Subcutaneous abdominal adipose tissue (tissue), 5 donors: ENCODE data around the gene RHPN2.
"Not testable (repeated sequence)": the region's sequence is repeated elsewhere in the genome, so short reads cannot be mapped to it uniquely, and the experiment has no call there.

Experiments used
- H3K27ac ChIP-seq: one replicate; pipeline ENCODE4 v1.7.0; 2013; ENCODE audit warnings: low read depth, mild to moderate bottlenecking, inconsistent platforms, low read length, moderate library complexity
- H3K27me3 ChIP-seq, 5 donors: one replicate each; pipeline ENCODE4 v1.7.0; 2013; ENCODE audit warnings: low read length in 5 of 5, inconsistent platforms in 1 of 5; ENCODE audit not compliant: control insufficient read depth in 5 of 5, insufficient read depth in 4 of 5
- H3K36me3 ChIP-seq, 5 donors: one replicate each; pipeline ENCODE4 v1.7.0; 2013; ENCODE audit warnings: low read length in 5 of 5; ENCODE audit not compliant: control insufficient read depth in 5 of 5, insufficient read depth in 5 of 5
- H3K4me1 ChIP-seq, 5 donors: one replicate each; pipeline ENCODE4 v1.7.0; 2013; ENCODE audit warnings: low read length in 5 of 5, mild to moderate bottlenecking in 3 of 5, moderate library complexity in 1 of 5; ENCODE audit not compliant: control insufficient read depth in 5 of 5, insufficient read depth in 5 of 5
- H3K4me3 ChIP-seq, 5 donors: one replicate each; pipeline ENCODE4 v1.7.0; 2013; ENCODE audit warnings: low read length in 5 of 5, low read depth in 1 of 5
- H3K9ac ChIP-seq, 5 donors: one replicate each; pipeline ENCODE4 v1.7.0; 2013; ENCODE audit warnings: low read length in 5 of 5, mild to moderate bottlenecking in 4 of 5, moderate library complexity in 3 of 5
- H3K9me3 ChIP-seq, 5 donors: one replicate each; pipeline ENCODE4 v1.7.0; 2013; ENCODE audit warnings: low read length in 5 of 5; ENCODE audit not compliant: control insufficient read depth in 5 of 5
- donor health status: healthy.
- donor health status: healthy.
- donor health status: healthy.
- donor health status: healthy.
- donor health status: healthy.

The RHPN2 gene

DNA sequence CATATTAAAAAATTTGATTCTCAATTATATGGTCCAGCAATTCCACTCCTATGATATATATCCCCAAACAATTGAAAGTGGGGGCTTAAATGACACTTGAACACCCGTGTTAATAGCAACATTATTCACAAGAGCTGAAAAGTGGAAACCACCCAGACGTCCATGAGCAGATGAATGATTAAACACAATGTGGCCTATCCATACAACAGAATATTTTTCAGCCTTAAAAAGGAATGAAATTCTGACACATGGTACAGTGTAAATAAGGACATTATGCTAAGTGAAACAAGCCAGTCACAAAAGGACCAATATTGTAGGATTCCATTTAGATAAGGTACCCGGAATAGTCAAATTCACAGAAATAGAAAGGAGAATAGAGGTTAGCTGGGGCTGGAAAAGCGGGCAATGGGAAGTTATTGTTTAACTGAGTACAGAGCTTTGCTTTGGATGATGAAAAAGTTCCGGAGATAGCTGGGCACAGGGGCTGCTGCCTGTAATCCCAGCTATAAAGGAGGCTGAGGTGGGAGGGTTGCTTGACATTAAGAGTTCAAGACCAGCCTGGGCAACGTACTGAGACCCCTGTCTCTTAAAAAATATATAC lies 61.2 kb downstream of the RHPN2 start:
- not testable (repeated sequence) for H3K27ac ChIP-seq, H3K27me3 ChIP-seq, H3K9ac ChIP-seq, H3K9me3 ChIP-seq, H3K4me1 ChIP-seq, H3K36me3 ChIP-seq, H3K4me3 ChIP-seq

DNA sequence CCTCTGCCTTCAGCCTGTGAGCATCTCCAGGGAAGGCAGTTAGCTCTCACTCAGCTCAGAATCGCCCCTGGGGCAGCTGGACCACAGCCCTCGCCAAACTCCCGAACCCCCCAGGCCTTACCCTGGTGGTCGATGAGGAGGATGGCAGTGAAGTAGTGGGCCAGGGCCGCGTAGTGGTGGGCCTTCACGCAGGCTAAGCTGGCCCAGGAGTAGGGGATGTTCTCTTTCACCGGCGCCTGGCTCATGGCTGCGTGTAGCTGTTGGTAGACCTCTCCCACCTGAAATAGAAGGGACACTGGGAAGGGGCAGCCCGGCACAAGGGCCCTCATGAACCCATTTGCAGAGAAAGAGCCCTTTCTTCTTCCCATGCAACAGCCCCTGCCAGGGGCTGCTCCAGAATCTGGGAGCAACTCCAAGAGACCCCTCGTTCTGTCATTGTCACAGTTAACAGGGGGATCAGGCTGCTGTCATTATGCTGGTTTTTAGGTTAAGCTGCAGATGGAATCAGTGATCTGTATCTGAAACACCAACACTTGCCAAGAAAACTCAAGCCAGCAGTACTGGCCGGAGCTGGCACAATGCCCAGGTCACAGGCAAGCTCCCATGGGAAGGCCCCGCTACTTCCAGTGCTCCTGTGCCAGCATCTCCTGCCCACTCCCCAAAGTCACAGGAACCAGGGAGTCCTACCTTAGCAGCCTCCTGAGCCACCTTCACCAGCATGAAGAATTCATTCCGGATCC lies 62.4 kb downstream of the RHPN2 start:
- not testable (repeated sequence) for H3K9me3 ChIP-seq, H3K36me3 ChIP-seq, H3K4me3 ChIP-seq, H3K9ac ChIP-seq, H3K27ac ChIP-seq, H3K4me1 ChIP-seq, H3K27me3 ChIP-seq

DNA sequence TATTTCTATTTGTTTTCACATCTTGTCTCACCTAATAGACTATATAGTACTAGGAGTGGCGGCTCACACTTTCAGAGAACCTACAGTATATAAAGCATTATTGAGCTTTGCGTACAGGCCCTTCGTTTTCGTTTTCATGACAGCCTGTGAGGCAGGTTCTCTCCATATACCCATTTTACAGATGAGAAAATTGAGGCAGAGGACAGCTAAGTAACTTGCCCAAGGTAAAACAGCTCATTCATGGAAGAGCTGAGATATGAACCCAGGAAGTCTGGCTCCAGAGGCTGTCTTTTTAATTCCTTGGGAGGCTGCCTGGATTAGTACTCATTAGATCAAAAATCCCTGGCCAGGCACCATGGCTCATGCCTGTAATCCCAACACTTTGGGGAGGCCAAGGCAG lies 63.8 kb downstream of the RHPN2 start:
- no peaks in the 10 kb centered on the region for H3K9me3 ChIP-seq

DNA sequence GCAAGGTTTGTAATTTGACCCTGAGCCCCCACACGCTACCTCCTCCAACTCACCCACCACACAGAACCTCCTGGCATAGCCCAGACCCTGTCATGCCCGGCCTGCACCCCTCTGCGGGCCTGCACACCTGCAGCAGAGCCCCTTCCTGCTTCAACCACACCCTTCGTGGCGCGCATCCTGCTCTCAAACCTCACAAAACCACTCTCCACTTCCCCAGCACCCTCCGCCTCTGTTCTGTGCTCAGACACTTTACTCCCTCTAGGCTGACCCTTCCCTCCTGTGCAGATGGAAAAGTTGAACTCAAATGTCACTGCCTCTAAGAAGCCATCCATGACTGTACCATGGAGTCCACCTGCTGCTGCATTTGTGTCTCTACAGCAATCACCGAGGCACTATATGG lies 64.2 kb downstream of the RHPN2 start:
- no peaks in the 10 kb centered on the region for H3K36me3 ChIP-seq
- no peaks in the 10 kb centered on the region for H3K4me1 ChIP-seq
- no peaks in the 10 kb centered on the region for H3K9me3 ChIP-seq
- no peaks in the 10 kb centered on the region for H3K27me3 ChIP-seq
- H3K9ac ChIP-seq = no peak overlapping the region
- H3K4me3 ChIP-seq = no peak overlapping the region
- H3K27ac ChIP-seq = no peak overlapping the region

More for the DNA sequence above, 63.8 kb downstream of the RHPN2 start:
- Histone ChIP-seq H3K9ac (no peak overlapping the region), H3K36me3 (no peaks in the 10 kb centered on the region), H3K27me3 (no peaks in the 10 kb centered on the region), H3K4me1 (no peaks in the 10 kb centered on the region), H3K27ac (no peak overlapping the region), H3K4me3 (no peak overlapping the region)

DNA sequence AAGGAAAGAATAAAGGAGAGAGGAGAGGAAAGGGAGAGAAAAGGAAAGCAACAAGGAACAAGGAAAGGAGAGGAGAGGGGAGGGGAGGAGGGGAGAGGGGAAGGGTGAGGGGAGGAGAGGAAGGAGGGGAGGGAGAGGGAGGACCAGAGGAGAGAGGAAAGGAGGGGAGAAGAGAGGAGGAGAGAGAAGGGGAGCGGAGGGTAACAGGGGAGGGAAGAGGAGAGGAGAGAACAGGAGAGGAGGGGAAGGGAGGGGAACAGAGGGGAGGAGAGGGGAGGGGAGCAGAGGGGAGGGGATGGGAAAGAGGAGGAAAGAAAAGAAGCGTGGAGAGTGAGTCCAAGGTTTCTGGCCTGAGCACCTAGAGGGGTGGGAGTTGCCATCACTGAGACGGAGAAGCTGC lies 66.0 kb downstream of the RHPN2 start:
- H3K4me3 ChIP-seq = no peak overlapping the region
- no peaks in the 10 kb centered on the region for H3K4me1 ChIP-seq
- no peak overlapping the region for H3K9ac ChIP-seq
- H3K36me3 ChIP-seq = no peaks in the 10 kb centered on the region
- no peaks in the 10 kb centered on the region for H3K27me3 ChIP-seq
- H3K27ac ChIP-seq = no peak overlapping the region
- no peaks in the 10 kb centered on the region for H3K9me3 ChIP-seq

DNA sequence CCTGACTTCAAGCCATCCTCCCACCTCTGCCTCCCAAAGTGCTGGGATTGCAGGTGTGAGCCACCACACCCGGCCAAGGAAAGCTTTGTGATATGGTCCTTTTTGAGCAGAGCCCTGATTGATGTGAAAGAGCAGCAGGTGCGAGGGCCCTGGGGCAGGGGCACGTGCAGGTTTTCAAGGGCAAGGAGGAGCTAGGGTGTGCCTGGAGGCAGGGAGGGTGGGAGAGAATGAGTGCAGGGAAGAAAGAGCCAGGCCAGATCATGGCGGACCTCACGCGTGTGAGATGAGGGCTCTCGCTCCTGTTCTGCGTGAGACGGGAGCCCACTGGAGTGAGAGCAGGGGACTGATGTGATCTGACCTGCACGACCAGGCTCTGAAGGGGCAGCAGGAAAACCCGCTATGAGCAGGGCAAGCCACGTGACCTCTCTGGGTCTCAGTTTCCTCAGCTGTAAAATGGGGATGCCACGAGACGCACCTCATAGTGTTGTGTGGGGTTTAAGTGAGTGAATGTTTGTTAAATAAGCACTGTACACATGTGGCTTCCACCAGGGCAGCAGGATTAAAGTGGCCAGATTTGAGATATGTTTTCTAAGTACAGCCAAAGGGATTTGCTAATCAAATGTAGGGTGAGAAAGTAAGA lies 66.9 kb downstream of the RHPN2 start:
- Histone ChIP-seq H3K4me3 (no peak overlapping the region), H3K4me1 (no peaks in the 10 kb centered on the region), H3K27me3 (no peaks in the 10 kb centered on the region), H3K36me3 (no peaks in the 10 kb centered on the region), H3K27ac (no peak overlapping the region), H3K9me3 (no peaks in the 10 kb centered on the region), H3K9ac (no peak overlapping the region)

DNA sequence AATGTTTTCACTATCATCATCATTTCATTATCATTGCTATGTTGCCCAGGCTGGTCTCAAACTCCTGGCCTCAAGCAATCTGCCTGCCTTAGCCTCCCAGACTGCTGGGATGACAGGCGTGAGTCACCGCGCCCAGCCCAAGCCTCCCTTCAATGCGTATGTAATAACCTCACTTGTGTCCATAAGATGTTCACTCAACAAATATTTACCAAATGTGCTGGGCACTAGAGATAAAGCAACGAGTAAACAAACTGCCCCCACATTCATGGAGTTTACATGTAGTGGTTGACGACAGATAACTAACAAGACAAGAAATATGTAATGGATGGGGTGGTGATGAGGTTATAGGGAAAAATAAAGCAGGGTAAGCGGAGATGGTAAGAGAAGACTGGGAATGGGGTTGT lies 67.6 kb downstream of the RHPN2 start:
- not testable (repeated sequence) for H3K4me3 ChIP-seq, H3K27me3 ChIP-seq, H3K9me3 ChIP-seq, H3K9ac ChIP-seq, H3K4me1 ChIP-seq, H3K27ac ChIP-seq, H3K36me3 ChIP-seq

DNA sequence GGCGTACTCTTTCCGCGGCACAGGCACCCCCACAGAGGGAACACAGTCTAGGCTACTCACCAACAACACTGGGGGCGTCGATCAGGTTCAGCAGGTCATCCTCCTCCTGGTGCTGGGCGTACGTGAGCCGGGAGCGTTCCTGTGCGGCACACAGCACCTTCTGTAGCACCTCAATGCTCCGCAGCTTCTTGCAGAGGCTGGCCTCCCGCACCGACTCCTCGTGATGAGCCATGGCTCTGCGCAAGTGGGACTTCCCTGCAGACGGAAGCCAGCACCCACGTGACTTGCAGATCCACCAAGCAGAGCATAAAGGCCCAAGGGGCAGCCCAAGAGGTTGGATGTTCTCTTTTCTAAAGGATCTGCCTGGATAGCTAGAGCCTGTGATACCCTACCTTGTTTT lies 68.7 kb downstream of the RHPN2 start:
- H3K27me3 ChIP-seq, H3K27ac ChIP-seq, H3K36me3 ChIP-seq, H3K9ac ChIP-seq, H3K4me1 ChIP-seq, H3K4me3 ChIP-seq, H3K9me3 ChIP-seq: not testable (repeated sequence)

DNA sequence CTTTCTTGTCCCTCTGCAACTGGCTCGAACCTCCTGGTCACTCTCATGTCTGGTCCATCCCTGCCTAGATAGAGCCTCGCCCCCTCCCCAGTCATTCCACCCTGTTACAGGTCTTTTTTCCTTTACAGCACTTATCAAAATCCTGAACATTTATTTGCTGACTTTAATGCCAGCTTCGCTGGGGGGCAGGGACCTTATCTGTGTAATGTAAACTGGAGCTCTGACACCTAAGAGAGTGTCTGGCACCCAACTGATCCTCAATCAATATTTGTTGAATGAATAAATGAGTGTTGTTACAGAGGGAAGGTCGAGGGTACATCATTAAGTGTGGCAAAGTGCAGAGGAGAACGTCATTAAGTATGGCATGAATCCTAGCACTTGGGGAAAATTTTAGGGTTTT lies 76.0 kb downstream of the RHPN2 start:
- H3K27me3 ChIP-seq = no peaks in the 10 kb centered on the region
- no peaks in the 10 kb centered on the region for H3K4me1 ChIP-seq
- H3K9ac ChIP-seq = no peak overlapping the region
- no peak overlapping the region for H3K27ac ChIP-seq
- H3K36me3 ChIP-seq = no peaks in the 10 kb centered on the region
- no peaks in the 10 kb centered on the region for H3K9me3 ChIP-seq
- no peak overlapping the region for H3K4me3 ChIP-seq

DNA sequence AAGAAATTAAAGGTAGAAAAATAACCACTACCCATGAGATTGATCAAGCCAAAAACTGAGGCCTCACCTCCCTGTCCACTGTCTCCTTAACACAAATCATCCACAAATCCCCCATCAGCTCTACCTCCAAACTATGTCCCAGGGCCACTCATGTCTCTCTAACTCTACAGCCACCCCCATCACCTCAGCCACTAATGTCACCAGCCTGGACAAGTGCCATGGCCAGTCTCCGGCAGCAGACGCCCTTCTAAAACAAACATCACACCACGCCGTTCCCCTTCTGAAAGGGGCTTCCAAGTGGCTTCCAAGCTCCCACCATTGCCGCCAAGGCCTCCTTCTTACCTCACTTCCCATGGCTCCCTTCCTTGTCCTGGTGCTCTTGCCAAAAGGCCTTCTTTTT lies 76.4 kb downstream of the RHPN2 start:
- not testable (repeated sequence) for H3K9ac ChIP-seq, H3K4me3 ChIP-seq, H3K27ac ChIP-seq, H3K36me3 ChIP-seq, H3K4me1 ChIP-seq, H3K27me3 ChIP-seq, H3K9me3 ChIP-seq
